Upper lobe of right lung (tissue), 1 donor: ENCODE results near the gene FAM229A. TPM values are rescaled to one million over a fixed set of nuclear protein-coding genes. Genes with fewer than 3 reads are reported as not detected.

Source experiments
- ATAC-seq: fragments of 200-7000 bp; cut with Tn5 transposase; one replicate; pipeline ENCODE4 v1.9.1; 2020; ENCODE audit warnings: mild to moderate bottlenecking, moderate library complexity
- DNase-seq: peaks from one replicate; pipeline ENCODE4 v3.0.0-alpha.2; 2020
- H3K27ac ChIP-seq: fragments of 200-600 bp; one replicate; pipeline ENCODE4 v1.8.0; 2022
- H3K27me3 ChIP-seq: fragments of 200-600 bp; one replicate; pipeline ENCODE4 v1.8.0; 2022; ENCODE audit warnings: mild to moderate bottlenecking
- H3K36me3 ChIP-seq: fragments of 200-600 bp; one replicate; pipeline ENCODE4 v1.8.0; 2022
- H3K4me1 ChIP-seq: fragments of 200-600 bp; one replicate; pipeline ENCODE4 v1.8.0; 2022
- H3K4me3 ChIP-seq: fragments of 200-600 bp; one replicate; pipeline ENCODE4 v1.8.0; 2022; ENCODE audit warnings: mild to moderate bottlenecking
- H3K9me3 ChIP-seq: fragments of 200-600 bp; one replicate; pipeline ENCODE4 v1.8.0; 2022
- CTCF ChIP-seq: fragments of 200-600 bp; IDR thresholded peaks from one replicate; pipeline ENCODE4 v1.8.0; 2022; ENCODE audit warnings: antibody characterized with exemption
- intact Hi-C: fragments of 100-400 bp; cut with DNase I; formaldehyde crosslinking; loops from one replicate; pipeline ENCODE4 v1.11.0; 2022
- total RNA-seq: library from RNA; stranded (reverse); fragmentation: NEBNext Ultra II Directional; extraction: Animal tissue kit (Norgen Biotek cat#: 25700); gene quantifications from one replicate; pipeline ENCODE4 v1.2.1, GENCODE V29; 2021
- donor health status: DM: no; HTN: yes; CAD: no; lungs with severe emphysema.

Gene FAM229A
- total RNA-seq, 1 donor from 2014 or later: 9.3 TPM

GRCh38 chr1:32336963-32337675, 25.2 kb downstream of the FAM229A start:
- intact Hi-C loops: no loop called here
- TF ChIP-seq CTCF: no peak
- H3K27me3 ChIP-seq: no peaks in the 10 kb centered on the region
- ATAC-seq: peak; percentile 73
- H3K4me3 ChIP-seq: no peak overlapping the region
- H3K9me3 ChIP-seq: no peaks in the 10 kb centered on the region
- H3K4me1 ChIP-seq: peaks cover 28% of the 10 kb centered on the region
- peaks cover 10% of the 10 kb centered on the region for H3K36me3 ChIP-seq
- no peak overlapping the region for H3K27ac ChIP-seq
- DNase-seq: peak; percentile 78

- peak overlapping the region; percentile 60 for H3K4me3 ChIP-seq
- peaks cover 28% of the 10 kb centered on the region for H3K4me1 ChIP-seq
- ATAC-seq: no peak
- peaks cover 15% of the 10 kb centered on the region for H3K36me3 ChIP-seq
- intact Hi-C loops: no loop called here
- H3K27ac ChIP-seq: no peak overlapping the region
- H3K27me3 ChIP-seq: no peaks in the 10 kb centered on the region
- DNase-seq: no peak
- no peak for TF ChIP-seq CTCF
- H3K9me3 ChIP-seq: no peaks in the 10 kb centered on the region
Observed at GRCh38 chr1:32336591-32336932, 25.7 kb downstream of the FAM229A start.

- ATAC-seq (peak; percentile 64), DNase-seq (peak; percentile 87)
- Histone ChIP-seq H3K4me1 (peaks cover 28% of the 10 kb centered on the region), H3K36me3 (peaks cover 21% of the 10 kb centered on the region), H3K4me3 (peak within 1 kb of the TSS; percentile 60), H3K27me3 (no peaks in the 10 kb centered on the region), H3K27ac (peak within 1 kb of the TSS; percentile 60), H3K9me3 (no peaks in the 10 kb centered on the region)
- TF ChIP-seq CTCF: no peak
- intact Hi-C loops: no loop called here
Observed at GRCh38 chr1:32335790-32336590, 26.3 kb downstream of the FAM229A start, which contains the start of gene MARCKSL1. MARCKSL1 (minus strand) TSS chr1:32336233; CDS start chr1:32336033, 200 bp downstream.

- no peaks in the 10 kb centered on the region for H3K27me3 ChIP-seq
- H3K9me3 ChIP-seq: no peaks in the 10 kb centered on the region
- no peak overlapping the region for H3K27ac ChIP-seq
- peaks cover 28% of the 10 kb centered on the region for H3K4me1 ChIP-seq
- intact Hi-C loops: no loop called here
- ATAC-seq: no peak
- H3K4me3 ChIP-seq: peak overlapping the region; percentile 60
- no peak for TF ChIP-seq CTCF
- peaks cover 26% of the 10 kb centered on the region for H3K36me3 ChIP-seq
- DNase-seq: no peak
Observed at GRCh38 chr1:32335535-32335789, 26.8 kb downstream of the FAM229A start.

GRCh38 chr1:32334864-32335534, 27.3 kb downstream of the FAM229A start:
- peak; percentile 77 for DNase-seq
- peak; percentile 70 for TF ChIP-seq CTCF
- Histone ChIP-seq H3K36me3 (peaks cover 31% of the 10 kb centered on the region), H3K9me3 (no peaks in the 10 kb centered on the region), H3K27ac (peak overlapping the region; percentile 36), H3K4me3 (peak overlapping the region; percentile 60), H3K4me1 (peaks cover 28% of the 10 kb centered on the region), H3K27me3 (no peaks in the 10 kb centered on the region)
- peak; percentile 59 for ATAC-seq
- intact Hi-C loops: no loop called here
